Fibroblast of upper back skin (primary cell): Measurements from ENCODE around the gene PSMB11.

ENCODE experiments used
- DNase-seq: peaks from one replicate; pipeline ENCODE4 v3.0.0-alpha.2; 2013

PSMB11 gene

DNA sequence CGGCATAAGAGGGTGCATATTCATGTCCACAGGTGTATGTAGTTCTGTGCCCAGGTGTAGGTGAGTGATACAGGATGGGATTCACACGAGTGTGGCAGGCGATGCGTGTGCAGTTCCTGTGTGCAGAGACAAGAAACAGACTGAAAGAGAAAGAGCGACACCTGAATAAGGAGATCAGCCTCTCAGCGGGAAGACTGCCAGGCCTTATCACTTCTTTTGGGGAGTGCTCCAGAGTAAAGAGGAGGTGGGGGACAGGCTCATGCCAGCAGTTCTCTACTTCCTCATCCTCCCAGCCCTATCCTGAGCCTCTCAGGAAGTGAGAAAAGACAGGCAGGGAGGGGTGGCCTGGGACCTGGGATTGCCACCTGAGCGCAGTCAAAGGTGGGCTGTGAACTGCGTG is 2.8 kb downstream of the PSMB11 start:
- no peak for DNase-seq

DNA sequence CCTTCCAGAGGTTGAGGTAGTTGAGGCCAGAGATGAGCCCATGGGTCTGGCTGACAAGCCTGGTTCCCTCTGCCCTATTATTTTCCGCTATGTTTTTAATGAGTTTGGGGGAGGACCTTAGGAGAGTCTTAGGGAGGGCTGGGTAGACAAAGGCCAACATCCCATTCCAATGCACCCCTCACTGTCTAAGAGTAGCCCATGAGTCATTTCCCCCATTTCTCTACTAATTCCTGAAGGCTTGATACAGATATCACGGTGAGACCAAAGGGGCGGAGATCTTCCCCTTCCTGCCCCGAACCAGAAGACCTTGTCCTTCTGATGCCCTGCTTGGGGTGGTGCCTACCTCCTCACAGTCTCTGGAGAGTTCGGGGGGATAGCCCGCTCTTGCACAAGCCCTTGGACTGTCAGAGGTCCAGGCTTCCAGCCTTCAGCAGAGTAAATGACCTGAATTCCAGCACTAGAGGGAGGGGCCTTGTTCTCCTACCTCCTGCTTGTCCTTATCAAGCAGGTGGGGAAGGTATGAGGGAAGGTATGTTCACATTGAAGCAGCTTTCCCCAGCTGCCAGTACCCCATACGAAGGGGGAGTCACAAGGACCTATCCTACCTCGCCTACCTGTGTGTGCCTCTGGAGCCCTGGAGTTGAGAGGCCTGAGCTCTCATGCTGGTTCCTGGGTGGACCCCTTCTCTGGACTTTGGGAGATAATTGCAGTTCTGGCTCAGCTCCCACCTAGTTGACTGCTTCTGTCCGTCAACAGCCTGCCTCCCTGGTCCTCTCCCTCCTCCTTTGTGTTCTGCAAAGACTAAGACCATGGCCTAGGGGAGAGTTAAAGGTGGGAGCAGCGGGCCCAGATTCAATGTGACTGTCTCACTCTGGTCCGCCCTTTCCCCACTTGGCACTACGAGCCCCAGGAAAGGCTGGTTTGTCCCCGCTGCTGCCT is 3.7 kb downstream of the PSMB11 start:
- no peak for DNase-seq

DNA sequence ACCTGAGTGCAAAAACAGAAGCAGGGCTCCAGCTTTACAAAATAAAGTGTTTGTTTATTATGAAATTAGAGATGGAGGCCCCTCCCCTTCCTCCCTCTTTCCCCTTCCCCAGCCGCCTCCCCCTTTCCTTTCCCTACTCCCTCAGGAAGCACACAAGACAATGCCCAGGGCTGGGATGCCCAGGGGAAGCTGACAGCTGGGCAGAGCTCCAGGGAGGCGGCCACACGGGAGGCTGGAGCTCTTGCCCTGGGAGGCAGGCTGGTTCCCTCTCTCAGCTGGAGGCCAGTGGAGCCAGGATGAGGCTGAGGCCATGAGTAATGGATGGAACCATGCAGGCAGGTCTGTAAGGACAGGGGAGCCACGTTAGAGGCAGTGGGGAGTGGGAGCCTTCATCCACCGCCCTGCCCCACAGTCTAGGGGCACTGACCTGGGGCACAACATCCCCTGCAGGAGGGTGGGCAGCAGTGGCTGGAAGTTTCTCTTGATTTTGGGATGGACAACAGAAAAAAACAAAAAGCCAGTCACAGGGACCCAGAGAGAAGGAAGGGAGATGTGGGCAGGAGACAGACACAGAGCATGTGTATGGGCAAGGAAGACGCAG is 5.1 kb downstream of the PSMB11 start:
- no peak for DNase-seq

DNA sequence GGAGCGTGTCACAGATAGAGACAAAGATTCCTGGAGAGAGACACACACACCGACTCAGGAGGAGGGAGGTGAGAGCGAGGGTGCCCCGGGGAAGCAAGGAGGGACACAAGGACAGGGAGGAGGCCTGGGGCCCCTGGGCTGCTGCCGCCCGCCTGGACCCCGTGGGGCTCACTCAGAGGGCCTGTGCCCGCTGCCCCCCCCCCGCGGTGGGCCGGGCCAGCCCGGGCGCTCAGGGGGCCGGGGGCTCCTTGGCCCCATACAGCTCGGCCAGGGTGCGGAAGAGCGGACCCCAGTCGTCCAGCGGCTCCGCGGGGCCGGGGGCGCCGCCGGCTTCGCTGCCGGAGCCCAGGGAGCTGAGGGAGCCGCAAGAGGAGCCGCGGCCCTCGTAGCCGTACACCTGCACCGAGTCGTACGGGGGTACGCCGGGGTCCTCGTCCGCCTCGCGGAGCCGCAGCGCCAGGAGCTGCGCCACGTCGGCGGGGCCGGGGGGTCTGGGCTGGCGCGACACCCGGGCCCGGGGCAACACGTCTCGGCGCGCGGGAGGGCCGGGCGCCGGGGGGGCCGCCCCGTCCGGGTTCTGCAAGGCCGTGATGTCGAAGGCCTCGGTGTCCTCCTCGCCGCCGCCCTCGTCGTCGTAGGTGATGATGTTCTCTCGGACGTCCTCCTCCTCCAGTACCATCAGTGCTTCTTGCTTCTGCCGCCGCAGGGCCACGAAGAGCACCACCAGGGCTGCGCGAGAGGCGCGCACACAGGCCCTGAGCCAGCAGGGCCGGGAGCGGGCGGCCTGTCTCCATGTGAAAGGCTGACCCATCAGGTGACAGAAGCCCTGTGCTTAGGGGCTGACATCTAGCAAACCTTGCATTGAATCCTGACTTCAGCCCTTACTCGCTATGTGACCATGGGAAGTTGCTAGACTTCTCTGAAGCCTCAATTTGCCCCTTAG is 6.0 kb downstream of the PSMB11 start:
- no peak for DNase-seq

DNA sequence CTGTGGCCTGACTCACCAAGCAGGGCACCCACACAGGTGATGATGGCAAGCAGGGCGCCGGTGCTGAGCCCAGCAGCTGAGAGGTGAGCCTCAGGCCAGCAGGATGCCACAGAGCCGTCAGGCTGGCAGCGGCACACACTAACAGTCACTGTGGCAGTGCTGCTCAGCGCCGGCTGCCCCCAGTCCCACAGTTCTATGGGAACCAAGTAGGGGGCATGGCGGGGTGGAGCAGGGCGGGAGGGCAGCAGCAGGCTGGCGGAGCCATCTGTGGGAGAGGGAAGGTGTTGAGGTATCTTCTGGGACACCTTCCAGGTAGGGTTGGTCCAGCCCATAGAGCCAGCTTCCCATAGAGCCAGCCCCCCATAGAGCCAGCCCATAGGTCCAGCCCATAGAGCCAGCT is 7.0 kb downstream of the PSMB11 start:
- DNase-seq: no peak

DNA sequence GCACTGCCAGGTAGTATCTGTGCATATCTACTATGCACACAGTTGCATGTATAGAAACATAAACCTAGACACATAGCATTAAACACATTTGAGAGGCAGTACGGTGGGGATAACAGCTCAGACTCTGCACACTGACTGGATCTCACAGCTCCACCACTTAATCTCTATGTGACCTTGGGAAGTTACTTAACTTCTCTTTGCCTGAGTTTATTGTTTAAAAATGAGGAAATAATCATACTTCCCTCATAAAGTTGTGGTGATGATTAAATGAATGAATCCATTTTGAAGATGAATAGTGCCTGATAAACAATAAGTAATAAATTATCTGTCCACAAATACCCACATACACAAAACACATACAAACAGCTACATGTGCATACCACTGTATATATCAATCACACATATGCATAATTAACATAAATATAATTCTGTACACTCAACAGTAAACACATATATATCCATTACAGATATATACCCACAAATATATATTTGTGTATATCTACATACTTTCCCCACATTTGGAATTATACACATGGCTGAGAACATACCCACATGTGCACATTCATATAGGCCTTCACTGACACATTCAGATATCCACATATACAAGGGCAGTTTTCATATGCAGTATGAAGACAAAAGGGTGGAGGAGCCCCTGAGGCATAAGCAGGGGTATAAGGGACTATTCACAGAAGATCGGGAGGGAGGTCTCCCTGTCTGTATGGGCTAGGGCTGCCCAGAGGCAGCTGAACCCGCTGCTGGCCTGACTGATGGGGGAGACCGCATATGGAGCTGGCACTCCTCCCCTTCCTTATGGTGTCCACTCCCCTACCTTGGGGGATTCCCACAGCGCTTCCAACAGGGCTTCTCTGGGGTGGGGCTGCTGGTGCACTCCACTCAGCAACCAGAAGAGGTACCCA is 9.4 kb downstream of the PSMB11 start:
- DNase-seq: no peak

DNA sequence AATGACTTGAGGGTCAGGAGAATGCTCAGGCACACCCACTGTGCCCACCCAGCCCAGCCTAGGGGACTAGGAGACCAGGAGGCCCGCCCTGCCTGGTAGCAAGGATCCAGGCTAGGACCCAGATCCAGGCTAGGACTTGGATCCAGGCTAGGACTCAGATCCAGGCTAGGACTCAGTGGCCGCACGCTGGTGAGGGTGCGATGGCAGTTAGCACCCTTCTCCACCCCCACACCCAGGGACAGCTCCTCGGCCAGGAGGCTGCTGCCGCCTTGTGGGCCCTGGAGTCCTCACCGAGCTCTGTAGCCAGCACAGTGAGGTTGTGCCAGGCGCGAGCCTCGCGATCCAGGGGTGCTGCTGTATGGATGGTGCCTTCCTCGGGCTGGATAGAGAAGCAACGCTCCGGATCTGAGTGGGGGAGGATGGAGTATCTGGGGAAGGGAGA is 10.2 kb downstream of the PSMB11 start:
- DNase-seq: no peak

DNA sequence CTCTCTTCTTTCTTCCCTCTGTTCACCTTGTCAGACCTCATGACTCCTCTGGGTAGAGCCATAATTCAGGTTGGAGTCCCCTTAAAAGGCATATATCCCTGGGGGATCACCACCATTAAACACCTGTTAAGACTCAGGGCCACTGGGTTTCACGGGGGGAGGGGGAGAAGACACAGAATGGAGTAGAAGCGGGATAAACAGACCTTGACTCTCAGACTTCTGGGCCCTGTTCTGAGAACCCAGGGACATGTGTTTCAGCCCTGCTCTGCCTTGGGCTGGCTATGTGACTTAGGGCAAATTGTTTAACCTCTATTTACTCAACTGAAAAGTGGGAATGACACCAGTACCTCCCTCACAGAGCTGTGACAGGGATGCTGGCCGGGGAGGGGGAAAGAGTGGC is 10.7 kb downstream of the PSMB11 start:
- no peak for DNase-seq

DNA sequence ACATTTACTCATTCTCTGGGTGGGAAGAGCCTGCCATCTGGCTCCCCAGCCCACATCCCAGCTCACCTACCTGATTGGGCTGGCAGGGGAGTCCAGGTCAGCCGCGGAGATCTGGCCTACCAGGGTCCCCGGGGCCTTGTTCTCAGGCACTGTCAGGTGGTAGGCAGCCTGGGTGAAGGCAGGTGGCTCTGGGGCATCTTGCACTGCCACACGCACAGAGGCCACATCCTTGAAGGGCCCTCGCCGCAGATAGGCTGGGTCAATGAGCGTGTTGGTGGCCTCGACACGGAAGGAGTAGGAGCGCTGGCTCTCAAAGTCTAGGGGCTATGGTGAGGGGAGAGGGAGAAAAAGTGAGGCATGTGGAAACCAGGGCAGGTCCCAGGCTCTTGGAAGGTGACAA is 11.4 kb downstream of the PSMB11 start:
- no peak for DNase-seq

DNA sequence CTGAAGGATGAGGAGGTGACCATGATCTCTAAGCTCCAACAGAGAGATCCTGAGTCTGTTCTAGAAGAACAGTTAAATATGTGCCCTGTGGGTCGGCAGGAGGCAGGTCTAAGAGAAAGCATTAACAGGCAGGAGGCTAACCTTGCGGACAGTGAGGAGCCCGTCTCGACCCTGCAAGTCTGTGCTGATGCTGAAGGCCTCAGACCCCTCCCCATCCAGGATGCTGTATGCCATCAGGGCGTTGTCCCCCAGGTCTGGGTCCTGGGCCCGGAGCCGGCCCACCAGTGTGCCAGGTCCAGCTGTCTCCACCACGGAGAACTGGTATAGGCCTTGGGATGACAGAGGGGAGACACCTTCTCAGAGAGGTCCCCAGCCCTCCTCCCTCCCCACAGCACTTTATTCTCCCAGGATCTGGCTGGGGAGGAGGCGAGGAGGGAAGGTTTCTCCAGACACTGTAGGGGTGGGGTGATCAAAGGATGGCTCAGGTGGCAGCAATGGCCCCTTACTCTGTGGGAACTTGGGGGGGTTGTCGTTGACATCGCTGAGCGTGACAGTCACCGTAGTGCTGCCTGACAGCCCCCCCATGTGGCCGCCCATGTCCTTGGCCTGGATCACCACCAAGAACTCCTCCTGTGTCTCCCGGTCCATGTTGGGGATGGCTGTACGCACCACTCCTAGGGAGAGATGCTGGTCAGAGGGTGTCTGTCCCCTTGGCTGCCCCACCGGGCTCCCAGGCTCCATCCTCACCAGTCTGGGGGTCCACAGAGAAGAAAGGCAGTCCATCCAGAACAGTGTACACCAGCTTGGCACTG is 12.2 kb downstream of the PSMB11 start:
- DNase-seq: no peak

DNA sequence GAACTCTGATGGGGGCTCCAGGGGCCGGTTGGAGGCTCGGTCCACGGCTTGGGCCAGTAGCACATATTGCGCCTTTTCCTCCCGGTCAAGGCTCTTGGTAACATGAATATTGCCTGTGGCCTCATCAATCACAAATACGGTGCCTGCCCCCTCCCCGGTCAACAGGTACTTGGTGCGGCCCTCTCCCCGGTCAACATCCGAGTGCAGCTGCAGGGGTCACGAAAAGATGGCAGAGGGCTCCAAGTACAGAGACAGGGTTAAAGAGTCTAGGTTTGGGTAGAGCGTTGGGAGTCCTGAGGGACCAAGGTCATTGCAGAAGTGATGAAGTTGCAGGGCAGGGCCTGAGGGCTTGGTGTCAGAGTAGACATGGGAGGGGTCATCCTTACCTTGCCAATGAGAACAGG is 13.1 kb downstream of the PSMB11 start:
- no peak for DNase-seq

DNA sequence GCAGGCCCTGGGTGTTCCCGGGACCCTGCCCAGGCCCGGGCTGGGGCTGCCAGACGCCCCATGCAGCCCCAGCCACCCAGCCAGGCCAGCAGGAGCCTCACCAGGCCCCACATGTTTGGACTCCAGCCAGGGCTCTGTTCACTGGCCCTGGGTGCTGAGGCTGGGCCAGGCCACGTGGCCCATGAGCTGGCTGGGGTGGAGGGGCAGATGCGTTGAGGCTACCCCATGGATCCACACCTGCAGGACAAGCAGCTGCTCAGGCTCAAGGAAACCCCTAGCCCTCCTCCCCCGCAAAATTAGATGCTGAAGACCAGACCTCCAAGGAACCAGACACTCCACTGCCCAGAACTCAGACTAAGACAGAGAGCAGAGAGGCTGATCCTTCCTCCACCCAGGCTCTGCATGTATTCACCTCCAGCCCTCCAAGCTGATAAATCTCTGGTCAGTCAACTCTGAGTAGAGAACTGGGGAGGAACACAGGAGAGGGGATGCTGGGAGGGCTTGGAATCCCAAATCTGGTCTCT is 13.7 kb downstream of the PSMB11 start:
- no peak for DNase-seq

DNA sequence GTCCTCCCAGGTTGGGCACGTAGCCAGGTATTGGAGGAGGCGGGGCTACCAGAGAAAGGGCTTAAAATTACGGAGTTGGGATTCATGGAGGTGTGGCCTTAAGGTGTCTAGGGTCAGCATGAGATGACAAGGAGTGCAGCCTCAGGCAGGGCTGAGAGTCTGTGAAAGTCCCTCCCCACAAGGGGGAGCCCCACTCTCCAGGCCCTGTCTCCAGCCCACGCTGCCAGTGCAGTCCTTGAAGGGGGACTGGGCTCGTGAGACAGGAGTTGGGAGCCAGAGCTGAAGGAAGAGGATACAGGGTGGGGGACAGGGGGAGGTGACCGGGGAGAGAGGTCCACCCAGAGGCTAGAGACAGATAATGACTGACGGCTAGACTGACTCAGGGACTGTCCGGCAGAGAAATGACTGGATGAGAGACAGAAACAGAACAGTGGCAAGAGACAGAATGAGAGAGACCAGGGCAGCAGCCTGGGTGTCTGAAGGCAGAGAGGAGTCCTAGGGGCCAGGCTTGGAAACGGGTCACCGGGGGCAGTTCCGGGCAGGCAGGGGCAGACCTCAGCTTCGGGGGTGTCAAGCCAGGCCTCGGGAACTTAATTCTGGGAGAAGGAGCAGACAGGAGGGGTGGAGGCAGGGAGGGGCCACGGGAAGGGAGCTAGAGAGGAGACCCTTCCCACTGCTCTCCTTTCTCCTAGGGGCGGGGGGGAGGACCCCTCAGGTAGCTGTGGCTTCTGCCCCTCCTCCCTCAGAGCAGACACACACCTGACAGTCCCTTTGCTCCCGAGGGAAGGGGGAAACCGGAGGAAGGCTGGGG is 14.3 kb downstream of the PSMB11 start:
- DNase-seq: peak; percentile 57

DNA sequence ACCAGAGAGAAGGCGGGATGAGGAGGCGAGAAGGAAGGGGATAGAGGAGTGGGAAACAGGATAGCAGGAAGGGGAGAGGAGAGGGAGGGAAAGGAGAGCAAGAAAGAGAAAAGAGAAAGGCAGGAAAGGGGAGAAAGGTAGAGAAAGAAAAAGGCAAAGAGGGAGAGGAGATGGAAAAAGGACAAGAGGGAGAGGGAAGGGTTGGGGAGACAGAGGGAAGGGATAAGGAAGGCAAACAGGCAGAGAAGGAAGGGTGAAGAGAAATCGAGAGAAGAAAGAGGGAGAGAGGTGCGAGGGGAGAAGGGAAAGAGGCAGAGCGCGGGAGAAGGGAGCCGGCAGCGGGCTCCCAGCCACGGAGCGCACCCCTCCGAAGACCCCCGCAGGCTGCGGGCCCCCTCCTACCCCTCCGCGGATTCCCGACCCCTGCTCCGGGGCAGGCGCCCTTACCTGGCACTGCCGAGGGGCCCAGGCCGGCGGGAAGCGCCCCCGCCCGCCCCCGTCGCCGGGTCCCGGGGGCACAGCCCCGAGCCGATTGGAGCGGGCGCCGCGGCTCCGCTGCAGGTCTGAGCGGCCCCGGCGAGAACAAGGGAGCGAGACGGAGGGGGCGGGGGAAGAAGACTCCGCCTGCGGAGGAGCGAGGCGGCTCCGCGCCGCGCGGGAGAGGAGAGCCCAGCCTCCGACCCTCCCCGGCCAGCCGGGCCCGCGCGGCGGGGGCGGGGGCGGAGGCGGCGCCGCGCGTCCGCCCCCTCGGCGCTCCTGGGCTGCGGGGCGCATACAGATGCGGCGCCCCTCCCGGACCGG is 15.1 kb downstream of the PSMB11 start, which contains the start of gene CDH24:
Gene CDH24 (minus strand): TSS at position 565 of the 801 bp plus-strand sequence. CDS start 1,787 bp downstream, outside the sequence.
- peak; percentile 67 for DNase-seq

DNA sequence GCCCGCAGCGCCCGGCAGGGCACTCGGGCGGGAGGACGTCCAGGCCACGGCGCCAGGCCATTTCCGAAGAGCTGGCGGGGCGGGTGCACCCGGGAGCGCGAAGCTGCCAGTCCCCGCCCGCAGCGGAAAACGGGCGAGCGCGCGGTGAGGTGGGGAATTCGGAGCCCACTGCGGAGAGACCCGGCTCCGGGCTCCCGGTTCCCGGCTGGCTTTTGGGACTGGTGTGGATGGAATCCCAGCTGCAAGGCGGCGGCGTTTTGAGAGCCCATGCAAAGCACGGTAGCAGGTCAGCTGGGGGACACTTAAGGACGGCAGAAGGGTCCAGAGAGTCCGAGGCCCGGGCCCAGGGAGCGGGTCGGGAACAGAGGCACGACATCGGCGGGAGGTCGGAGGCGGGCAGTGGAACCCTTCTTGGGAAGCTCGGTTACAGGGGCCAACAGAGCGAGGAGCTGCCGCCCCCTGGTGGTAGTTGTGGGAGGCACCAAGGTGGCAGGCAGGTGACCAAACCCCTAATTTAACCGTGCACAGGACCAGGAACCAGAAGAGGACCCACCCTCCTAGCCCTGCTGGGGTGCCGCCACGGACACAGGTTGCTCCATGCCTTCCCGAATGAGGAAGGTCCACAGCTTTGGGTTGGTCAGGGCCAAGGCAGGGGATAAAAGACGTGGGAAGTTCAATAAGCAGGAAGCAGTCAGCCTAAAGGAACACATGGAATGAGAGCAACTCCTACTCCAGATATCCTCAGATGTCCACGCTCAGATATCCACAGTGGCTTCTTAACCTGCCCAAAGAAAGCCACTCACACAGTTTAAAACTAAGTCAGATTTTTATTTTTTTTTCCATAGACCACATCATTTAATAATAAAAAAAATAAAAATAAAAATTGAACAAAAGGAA is 16.0 kb downstream of the PSMB11 start:
- DNase-seq: peak; percentile 79

DNA sequence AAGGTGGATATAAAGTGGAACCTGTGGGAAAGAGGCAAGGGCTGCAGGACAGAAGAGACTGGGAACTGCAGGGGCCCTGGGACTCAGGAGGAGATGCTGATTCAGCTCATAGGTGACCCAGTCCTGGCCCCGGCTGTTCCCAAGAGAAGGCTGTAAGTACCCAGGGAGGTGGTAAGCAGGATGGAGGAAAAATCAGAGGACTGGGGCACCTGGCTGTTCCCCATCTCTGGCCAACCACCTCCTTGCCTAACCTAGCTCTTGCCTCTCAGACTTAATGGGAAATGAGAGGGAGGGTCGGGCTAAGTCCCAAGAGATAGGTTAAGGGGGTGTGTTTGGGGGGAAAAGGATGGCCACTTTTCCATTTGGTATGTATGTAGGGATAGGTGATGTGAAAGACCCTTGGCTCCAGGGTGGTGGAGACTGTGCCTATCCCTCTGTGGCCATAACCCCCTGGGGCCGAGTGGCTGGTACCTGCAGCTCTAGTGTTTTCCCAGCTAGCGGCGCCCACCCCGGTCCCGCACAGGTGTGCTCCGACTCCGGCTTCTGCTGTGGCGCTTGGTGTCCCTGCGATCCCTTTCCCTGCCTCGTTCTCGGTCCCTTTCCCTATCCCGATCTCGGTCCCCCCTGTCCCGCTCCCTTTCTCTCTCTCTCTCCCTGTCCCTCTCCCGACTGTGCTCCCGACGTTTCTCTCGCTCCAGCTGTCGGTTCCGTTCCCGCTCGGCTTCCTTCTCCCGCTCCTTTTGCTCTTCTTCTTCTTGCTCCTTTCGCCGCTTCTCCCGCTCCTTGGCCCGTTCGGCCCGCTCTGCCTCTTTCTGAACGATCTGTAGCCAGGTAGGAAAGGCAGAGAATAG is 16.9 kb downstream of the PSMB11 start:
- DNase-seq: no peak
